DND-41 (cell line): ENCODE results near the gene ELOVL5.

Experiments
- ATAC-seq: fragments of 200-7000 bp; cut with Tn5 transposase; 3 replicates; pipeline ENCODE4 v1.9.1; 2021; ENCODE audit warnings: low read depth; ENCODE audit not compliant: insufficient read depth
- DNase-seq: peaks from one replicate; pipeline ENCODE4 v3.0.0-alpha.2; 2020
- H2AFZ ChIP-seq: 2 replicates; pipeline ENCODE4 v1.6.0; 2012; ENCODE audit warnings: low read depth, low read length
- H3K27ac ChIP-seq: 2 replicates; pipeline ENCODE4 v1.5.1; 2012; ENCODE audit warnings: low read length, inconsistent platforms
- H3K27me3 ChIP-seq: fragments of 200-600 bp; sonication (generic); 2 replicates; pipeline ENCODE4 v1.6.0; 2012; ENCODE audit warnings: low read length, mild to moderate bottlenecking, inconsistent platforms; ENCODE audit not compliant: insufficient read depth, poor library complexity
- H3K36me3 ChIP-seq: 2 replicates; pipeline ENCODE4 v1.5.1; 2012; ENCODE audit warnings: low read length, inconsistent platforms; ENCODE audit not compliant: insufficient read depth
- H3K4me1 ChIP-seq: 2 replicates; pipeline ENCODE4 v1.5.1; 2012; ENCODE audit warnings: mild to moderate bottlenecking, low read length; ENCODE audit not compliant: insufficient read depth
- H3K4me2 ChIP-seq: 2 replicates; pipeline ENCODE4 v1.6.0; 2012; ENCODE audit warnings: mild to moderate bottlenecking, moderate library complexity, low read length, inconsistent platforms; ENCODE audit not compliant: insufficient read depth
- H3K4me3 ChIP-seq, 2 experiments: fragments of 200-600 bp in 1 of 2; shearing (Covaris generic) in 1 of 2; 2 replicates each; pipeline ENCODE4 v1.5.1; 2012 to 2016; ENCODE audit warnings: inconsistent platforms in 2 of 2, low read length in 2 of 2, mild to moderate bottlenecking in 2 of 2, low read depth in 1 of 2, moderate library complexity in 1 of 2
- H3K79me2 ChIP-seq: 2 replicates; pipeline ENCODE4 v1.6.0; 2012; ENCODE audit warnings: low read length, inconsistent platforms; ENCODE audit not compliant: insufficient read depth
- H3K9ac ChIP-seq: 2 replicates; pipeline ENCODE4 v1.6.0; 2012; ENCODE audit warnings: low read depth, mild to moderate bottlenecking, inconsistent platforms, low read length, moderate library complexity
- H3K9me3 ChIP-seq: 2 replicates; pipeline ENCODE4 v1.5.1; 2012; ENCODE audit warnings: low read length, moderate library complexity, mild to moderate bottlenecking, inconsistent platforms; ENCODE audit not compliant: insufficient read depth, severe bottlenecking
- H4K20me1 ChIP-seq: 2 replicates; pipeline ENCODE4 v1.6.0; 2012; ENCODE audit warnings: low read length; ENCODE audit not compliant: insufficient read depth
- CTCF ChIP-seq: IDR thresholded peaks from 2 replicates; pipeline ENCODE4 v1.5.1; 2012; ENCODE audit warnings: borderline replicate concordance, low read length, moderate library complexity, mild to moderate bottlenecking; ENCODE audit not compliant: poor library complexity, severe bottlenecking; ENCODE audit errors: extremely low read depth
- EZH2 ChIP-seq: IDR thresholded peaks from 3 replicates; pipeline ENCODE4 v1.6.1; 2012; ENCODE audit warnings: borderline replicate concordance, low read depth, mild to moderate bottlenecking, moderate library complexity, low read length, inconsistent platforms; ENCODE audit not compliant: severe bottlenecking

ELOVL5 gene

DNA sequence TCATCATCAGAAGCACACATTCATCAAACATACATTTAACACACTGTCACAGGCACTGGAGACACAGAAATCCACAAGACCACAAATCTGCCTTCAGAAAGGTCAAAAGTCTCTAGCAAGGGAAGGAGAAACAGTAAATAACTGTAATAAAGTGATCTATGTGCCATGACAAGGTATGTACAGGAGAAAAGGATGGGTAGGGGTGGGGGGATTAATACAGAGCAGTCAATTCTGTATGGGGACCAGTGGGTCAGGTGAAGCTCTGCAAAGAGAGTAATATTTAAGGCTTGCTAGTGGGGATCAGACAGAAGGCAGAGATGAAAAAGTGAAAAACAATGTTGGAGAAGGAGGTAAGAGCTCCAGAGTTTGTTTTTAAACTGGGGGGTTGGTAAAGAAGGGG, 32.6 kb downstream of the ELOVL5 start:
- Histone ChIP-seq H3K4me2 (0 out of 2 replicates have a peak overlapping the region, but pooled peaks have one; percentile 11), H3K9me3 (no peaks in the 10 kb centered on the region), H3K4me1 (peaks cover 67% of the 10 kb centered on the region), H4K20me1 (peaks cover 38% of the 10 kb centered on the region; the same call in 1 of the 2 replicates), H3K4me3 (no peak overlapping the region), H3K27me3 (no peaks in the 10 kb centered on the region), H3K9ac (no peak overlapping the region), H3K79me2 (peaks cover 97% of the 10 kb centered on the region), H3K27ac (peak overlapping the region; percentile 97), H2AFZ (no peak overlapping the region), H3K36me3 (peaks cover 5% of the 10 kb centered on the region; the same call in 1 of the 2 replicates)
- TF ChIP-seq CTCF (no peak), EZH2 (no peak)
- DNase-seq (no peak), ATAC-seq (no peak)

DNA sequence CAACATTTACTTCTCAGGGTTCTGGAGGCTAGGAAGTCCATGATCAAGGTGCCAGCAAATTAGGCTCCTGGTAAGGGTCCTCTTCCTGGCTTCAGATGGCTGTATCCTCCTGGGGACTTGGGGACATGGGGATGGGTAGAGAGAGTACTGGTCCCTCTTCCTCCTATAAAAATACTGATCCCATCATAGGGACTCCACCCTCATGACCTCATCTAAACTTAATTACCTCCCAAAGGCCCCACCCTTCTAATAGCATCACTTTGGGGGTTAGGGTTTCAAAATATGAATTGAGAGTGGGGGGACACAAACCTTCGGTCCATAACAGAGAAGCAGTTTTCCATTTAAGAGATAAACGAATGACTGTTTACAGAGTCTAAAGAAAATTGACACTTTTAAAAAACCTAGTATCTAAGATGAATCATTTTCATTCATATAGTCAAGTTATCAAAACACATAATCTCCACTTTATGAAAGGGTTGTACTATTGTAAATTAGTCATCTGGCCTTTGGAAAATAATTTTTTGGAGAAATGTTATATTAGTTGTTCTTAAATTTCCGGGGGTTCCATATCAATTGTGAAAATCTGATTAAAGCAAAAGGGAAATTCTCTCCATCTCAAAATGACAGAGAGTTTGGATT, 33.5 kb downstream of the ELOVL5 start:
- ATAC-seq (no peak), DNase-seq (no peak)
- H3K9ac ChIP-seq, result peak overlapping the region; percentile 19; the same call in 1 of the 2 replicates
- H4K20me1 ChIP-seq, result peaks cover 34% of the 10 kb centered on the region; the same call in 1 of the 2 replicates
- H3K9me3 ChIP-seq, result no peaks in the 10 kb centered on the region
- no peaks in the 10 kb centered on the region for H3K27me3 ChIP-seq
- H3K27ac ChIP-seq, result peak overlapping the region; percentile 97
- H3K4me2 ChIP-seq, result peak overlapping the region; percentile 42
- H3K36me3 ChIP-seq, result no peaks in the 10 kb centered on the region
- H2AFZ ChIP-seq, result no peak overlapping the region
- TF ChIP-seq EZH2, result no peak
- H3K4me3 ChIP-seq, result no peak overlapping the region
- H3K4me1 ChIP-seq, result peaks cover 77% of the 10 kb centered on the region
- peaks cover 96% of the 10 kb centered on the region for H3K79me2 ChIP-seq

DNA sequence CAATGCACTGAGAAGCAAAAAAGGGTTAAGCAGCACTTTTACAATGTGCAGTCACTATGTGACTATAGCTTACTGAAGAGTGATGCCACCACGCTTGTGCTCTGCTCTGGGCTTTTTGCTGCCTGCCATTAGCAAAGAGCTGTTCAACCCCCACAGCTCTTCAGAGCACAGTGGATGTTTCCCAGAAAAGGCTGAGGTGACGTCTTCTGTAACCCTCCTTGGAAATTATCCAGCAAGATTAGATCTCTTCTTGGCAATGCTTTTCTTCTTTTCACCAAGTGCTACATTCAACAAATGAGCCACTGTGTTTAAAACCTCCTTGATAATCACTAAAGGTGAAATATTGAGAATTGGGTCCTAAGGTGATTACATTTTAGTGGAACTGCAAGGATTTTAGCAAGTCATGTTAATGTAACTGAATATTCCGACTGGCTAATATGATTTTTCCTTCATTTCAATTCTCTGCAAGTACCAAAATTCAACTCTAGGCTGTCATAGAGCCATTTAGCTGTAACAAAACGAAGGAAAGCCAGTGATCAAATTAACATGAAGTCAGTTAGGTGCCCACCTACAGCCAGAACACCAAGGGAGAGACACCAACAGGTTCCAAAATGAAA, 34.9 kb downstream of the ELOVL5 start:
- DNase-seq (peak; percentile 63), ATAC-seq (peak; percentile 37)
- peak overlapping the region; percentile 52 for H3K4me2 ChIP-seq
- no peak overlapping the region for H3K4me3 ChIP-seq
- TF ChIP-seq EZH2, result no peak
- TF ChIP-seq CTCF, result no peak
- no peaks in the 10 kb centered on the region for H3K27me3 ChIP-seq
- peaks cover 39% of the 10 kb centered on the region; the same call in 1 of the 2 replicates for H4K20me1 ChIP-seq
- H3K4me1 ChIP-seq, result peaks cover 90% of the 10 kb centered on the region
- no peak overlapping the region for H2AFZ ChIP-seq
- peaks cover 98% of the 10 kb centered on the region for H3K79me2 ChIP-seq
- H3K9ac ChIP-seq, result peak overlapping the region; percentile 68
- H3K9me3 ChIP-seq, result no peaks in the 10 kb centered on the region
- no peaks in the 10 kb centered on the region for H3K36me3 ChIP-seq
- H3K27ac ChIP-seq, result peak overlapping the region; percentile 97

DNA sequence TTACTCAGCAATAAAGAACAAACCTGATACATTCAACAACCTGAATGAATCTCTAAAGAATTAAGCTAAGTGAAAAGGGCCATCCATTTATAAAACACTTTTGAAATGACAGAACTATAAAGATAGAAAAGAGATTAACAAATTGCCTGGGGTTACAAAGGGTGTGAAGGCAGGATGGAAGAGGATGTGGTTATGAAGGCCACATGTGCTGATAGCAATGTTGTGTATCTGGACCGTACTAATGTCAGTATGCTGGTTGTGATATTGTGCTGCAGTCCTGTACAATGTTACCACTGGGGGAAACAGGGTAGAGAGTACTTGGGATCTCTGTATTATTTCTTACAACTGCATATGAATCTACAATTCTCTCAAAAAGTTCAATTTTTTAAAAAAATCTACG, 36.4 kb downstream of the ELOVL5 start:
- DNase-seq (peak; percentile 46), ATAC-seq (peak; percentile 56)
- Histone ChIP-seq H3K27me3 (no peaks in the 10 kb centered on the region), H3K27ac (peak overlapping the region; percentile 97), H3K36me3 (no peaks in the 10 kb centered on the region), H2AFZ (no peak overlapping the region), H3K4me1 (peaks cover 99% of the 10 kb centered on the region), H3K9ac (peak overlapping the region; percentile 68), H3K4me3 (peak overlapping the region in 1 of 2 experiments; percentile 2; a peak in 1 of 4 replicates), H3K79me2 (peaks cover 98% of the 10 kb centered on the region), H3K9me3 (no peaks in the 10 kb centered on the region), H3K4me2 (peak overlapping the region; percentile 52), H4K20me1 (peaks cover 29% of the 10 kb centered on the region; the same call in 1 of the 2 replicates)
- TF ChIP-seq EZH2 (no peak), CTCF (peak; percentile 27)
